RWPE2 (cell line): Measurements from ENCODE around the gene PPY.

Source experiments
- ATAC-seq: fragments of 200-7000 bp; cut with Tn5 transposase; 3 replicates; pipeline ENCODE4 v1.9.1; 2021; ENCODE audit warnings: low read depth
- DNase-seq: peaks from one replicate; pipeline ENCODE4 v3.0.0-alpha.2; 2020; ENCODE audit warnings: low spot score
- H3K27ac ChIP-seq: fragments of 450-650 bp; 2 replicates; pipeline ENCODE4 v1.5.1; 2017; ENCODE audit warnings: mild to moderate bottlenecking; ENCODE audit not compliant: poor library complexity, severe bottlenecking
- H3K27me3 ChIP-seq: fragments of 250-450 bp; sonication (Bioruptor Pico); 2 replicates; pipeline ENCODE4 v1.5.1; 2021; ENCODE audit warnings: mild to moderate bottlenecking, moderate library complexity; ENCODE audit not compliant: insufficient read depth, poor library complexity, severe bottlenecking
- H3K36me3 ChIP-seq: fragments of 250-450 bp; sonication (Bioruptor Pico); 2 replicates; pipeline ENCODE4 v1.5.1; 2020; ENCODE audit warnings: low read depth, mild to moderate bottlenecking, moderate library complexity
- H3K4me1 ChIP-seq: fragments of 250-450 bp; sonication (Bioruptor Pico); 2 replicates; pipeline ENCODE4 v1.5.1; 2021; ENCODE audit warnings: mild to moderate bottlenecking, moderate library complexity; ENCODE audit not compliant: insufficient read depth, poor library complexity, severe bottlenecking
- H3K4me3 ChIP-seq: fragments of 250-450 bp; sonication (Bioruptor Pico); 2 replicates; pipeline ENCODE4 v1.5.1; 2021; ENCODE audit warnings: mild to moderate bottlenecking, moderate library complexity; ENCODE audit not compliant: severe bottlenecking
- H3K9me3 ChIP-seq: fragments of 250-450 bp; sonication (Bioruptor Pico); 2 replicates; pipeline ENCODE4 v1.5.1; 2021; ENCODE audit warnings: mild to moderate bottlenecking, moderate library complexity; ENCODE audit not compliant: severe bottlenecking
- CTCF ChIP-seq: fragments of 450-650 bp; IDR thresholded peaks from one replicate; pipeline ENCODE4 v1.5.1; 2017; ENCODE audit warnings: mild to moderate bottlenecking, moderate library complexity; ENCODE audit not compliant: poor library complexity, severe bottlenecking

PPY gene

GRCh38 chr17:43927060-43927864 is 15.0 kb downstream of the PPY start:
- TF ChIP-seq CTCF = no peak
- Histone ChIP-seq H3K4me1 (no peaks in the 10 kb centered on the region), H3K27me3 (peaks cover 24% of the 10 kb centered on the region), H3K27ac (no peak overlapping the region), H3K4me3 (no peak overlapping the region), H3K36me3 (no peaks in the 10 kb centered on the region), H3K9me3 (no peaks in the 10 kb centered on the region)
- no peak for DNase-seq
- no peak for ATAC-seq

DNA sequence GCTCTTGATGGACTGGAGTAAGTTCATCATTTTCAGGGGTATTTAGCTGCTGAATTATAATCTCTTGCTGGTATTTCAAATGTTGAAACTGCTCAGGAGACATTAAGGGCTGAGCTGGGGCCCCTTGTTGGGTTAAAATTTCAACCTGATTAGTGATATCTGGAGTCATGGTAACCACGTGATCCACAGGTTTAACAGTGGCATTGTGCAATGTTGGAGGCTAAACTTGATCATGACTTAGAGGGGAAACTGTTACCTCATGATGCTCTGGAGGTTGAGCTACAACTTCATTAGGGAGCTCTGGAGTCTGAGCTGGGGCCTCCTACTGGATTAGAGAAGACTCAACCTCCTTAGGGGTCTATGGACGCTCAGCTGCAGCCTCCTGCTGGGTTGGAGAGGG is 17.7 kb downstream of the PPY start:
- no peak overlapping the region for H3K27ac ChIP-seq
- H3K4me1 ChIP-seq = no peaks in the 10 kb centered on the region
- no peak overlapping the region for H3K4me3 ChIP-seq
- DNase-seq (no peak), ATAC-seq (no peak)
- no peak for TF ChIP-seq CTCF
- H3K36me3 ChIP-seq = no peaks in the 10 kb centered on the region
- no peaks in the 10 kb centered on the region for H3K9me3 ChIP-seq
- H3K27me3 ChIP-seq = peaks cover 24% of the 10 kb centered on the region

GRCh38 chr17:43920500-43921095 is 21.7 kb downstream of the PPY start:
- no peak for DNase-seq
- H3K27me3 ChIP-seq = peaks cover 16% of the 10 kb centered on the region

DNA sequence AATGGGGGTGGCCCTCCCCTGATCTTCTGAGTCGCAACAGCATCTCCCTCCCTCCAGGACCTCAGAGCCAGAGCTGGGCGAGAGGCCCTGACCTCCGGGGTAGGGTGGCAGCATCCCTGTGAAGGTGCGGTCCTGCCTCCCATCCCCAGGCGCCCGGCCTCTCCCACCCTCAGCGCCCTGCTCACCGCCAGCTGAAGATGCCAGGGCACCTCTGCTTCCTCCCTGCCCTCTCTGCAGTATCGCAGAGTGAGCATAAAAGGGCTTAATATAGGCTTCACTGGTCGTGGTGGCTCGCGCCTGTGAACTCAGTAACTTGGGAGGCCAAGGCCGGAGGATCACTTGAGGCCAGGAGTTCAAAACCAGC is 24.3 kb downstream of the PPY start:
- peaks cover 16% of the 10 kb centered on the region for H3K27me3 ChIP-seq
- TF ChIP-seq CTCF = no peak

More at GRCh38 chr17:43920500-43921095, 21.7 kb downstream of the PPY start:
- Histone ChIP-seq H3K27ac (no peak overlapping the region), H3K4me1 (no peaks in the 10 kb centered on the region), H3K4me3 (no peak overlapping the region), H3K36me3 (no peaks in the 10 kb centered on the region), H3K9me3 (no peaks in the 10 kb centered on the region)
- no peak for ATAC-seq
- no peak for TF ChIP-seq CTCF

GRCh38 chr17:43917348-43918025 is 24.8 kb downstream of the PPY start:
- no peak overlapping the region for H3K4me3 ChIP-seq
- peaks cover 16% of the 10 kb centered on the region for H3K27me3 ChIP-seq
- no peaks in the 10 kb centered on the region for H3K4me1 ChIP-seq
- peak; percentile 45; the same call in 1 of the 3 replicates for ATAC-seq
- peak; percentile 38 for TF ChIP-seq CTCF
- H3K36me3 ChIP-seq = no peaks in the 10 kb centered on the region
- no peak overlapping the region for H3K27ac ChIP-seq
- no peak for DNase-seq
- no peaks in the 10 kb centered on the region for H3K9me3 ChIP-seq

More for the DNA sequence above, 24.3 kb downstream of the PPY start:
- no peaks in the 10 kb centered on the region for H3K4me1 ChIP-seq
- no peak overlapping the region for H3K4me3 ChIP-seq
- H3K9me3 ChIP-seq = no peaks in the 10 kb centered on the region
- no peak for ATAC-seq
- H3K27ac ChIP-seq = no peak overlapping the region
- no peaks in the 10 kb centered on the region for H3K36me3 ChIP-seq
- DNase-seq = no peak
